Peyer's patch (tissue), 4 donors: ENCODE measurements around the gene HTATSF1.

Experiments
- POLR2A ChIP-seq, 2 donors: fragments of 450-650 bp; IDR thresholded peaks; one replicate each; pipeline ENCODE4 v1.5.1; 2017; ENCODE audit warnings: antibody characterized with exemption in 2 of 2, mild to moderate bottlenecking in 2 of 2, moderate library complexity in 2 of 2
- TF ChIP-seq, protein P1 (sequence below), 6 experiments: fragments of 450-650 bp in 4 of 6; fragments of 200-600 bp in 2 of 6; sonication (generic) in 1 of 6; IDR thresholded peaks; one replicate each; pipeline ENCODE4 v1.5.1; 2017 to 2019; ENCODE audit warnings: antibody characterized with exemption in 6 of 6, mild to moderate bottlenecking in 3 of 6, moderate library complexity in 1 of 6

DNA sequence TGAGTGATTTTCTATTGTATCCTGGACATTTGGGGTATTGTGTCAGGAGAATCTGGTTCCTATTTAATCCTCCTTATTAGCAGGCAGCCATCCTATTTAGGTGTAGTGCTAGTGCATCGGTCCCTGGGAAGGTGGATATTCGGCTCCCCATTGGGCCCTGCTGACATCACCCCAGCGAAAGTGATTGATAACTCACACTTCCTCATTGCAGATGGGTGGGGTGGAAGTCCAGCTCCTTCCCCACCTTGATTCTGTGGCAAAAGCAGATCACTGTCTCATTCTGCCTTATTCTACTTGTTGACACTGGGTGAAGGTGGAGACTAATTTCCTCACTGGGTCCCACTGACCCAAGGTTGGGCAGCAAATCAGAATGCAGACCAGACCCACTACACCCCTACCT, 32.8 kb upstream of the HTATSF1 start:
- TF ChIP-seq, protein P1, sequence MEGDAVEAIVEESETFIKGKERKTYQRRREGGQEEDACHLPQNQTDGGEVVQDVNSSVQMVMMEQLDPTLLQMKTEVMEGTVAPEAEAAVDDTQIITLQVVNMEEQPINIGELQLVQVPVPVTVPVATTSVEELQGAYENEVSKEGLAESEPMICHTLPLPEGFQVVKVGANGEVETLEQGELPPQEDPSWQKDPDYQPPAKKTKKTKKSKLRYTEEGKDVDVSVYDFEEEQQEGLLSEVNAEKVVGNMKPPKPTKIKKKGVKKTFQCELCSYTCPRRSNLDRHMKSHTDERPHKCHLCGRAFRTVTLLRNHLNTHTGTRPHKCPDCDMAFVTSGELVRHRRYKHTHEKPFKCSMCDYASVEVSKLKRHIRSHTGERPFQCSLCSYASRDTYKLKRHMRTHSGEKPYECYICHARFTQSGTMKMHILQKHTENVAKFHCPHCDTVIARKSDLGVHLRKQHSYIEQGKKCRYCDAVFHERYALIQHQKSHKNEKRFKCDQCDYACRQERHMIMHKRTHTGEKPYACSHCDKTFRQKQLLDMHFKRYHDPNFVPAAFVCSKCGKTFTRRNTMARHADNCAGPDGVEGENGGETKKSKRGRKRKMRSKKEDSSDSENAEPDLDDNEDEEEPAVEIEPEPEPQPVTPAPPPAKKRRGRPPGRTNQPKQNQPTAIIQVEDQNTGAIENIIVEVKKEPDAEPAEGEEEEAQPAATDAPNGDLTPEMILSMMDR (IDR thresholded peaks at IDR 0.05) = no peak
- no peak for TF ChIP-seq POLR2A (IDR thresholded peaks at IDR 0.05)
